HCT116 (cell line): ENCODE measurements around the gene ITM2C. TPM values are rescaled to one million over a fixed set of nuclear protein-coding genes. Genes with fewer than 3 reads are reported as not detected.

Experiments
- ATAC-seq: fragments of 200-7000 bp; cut with Tn5 transposase; 2 replicates; pipeline ENCODE4 v1.9.1; 2020; ENCODE audit warnings: mild to moderate bottlenecking, moderate library complexity
- BruUV-seq: library from RNA; stranded (reverse); fragments of 400-500 nt; replicated peaks from 2 replicates; lab custom pipeline; 2021; lab: Mats Ljungman, UMichigan
- CTCF ChIA-PET: fragments of 300-600 bp; sonication (Branson Sonifier 250); formaldehyde crosslinking; loops from one replicate; lab custom pipeline; 2021; ENCODE audit warnings: antibody characterized with exemption; lab: Charles Lee
- POLR2A ChIA-PET: fragments of 300-600, 350-600 bp; sonication (Branson Sonifier 250); formaldehyde crosslinking; loops from one replicate; lab custom pipeline; 2021; ENCODE audit warnings: antibody characterized with exemption; lab: Charles Lee
- RAD21 ChIA-PET, 2 experiments: fragments of 300-600 bp; sonication (Branson Sonifier 250); formaldehyde crosslinking; loops; one replicate each; lab custom pipeline; 2023; ENCODE audit warnings: low total read pairs in 2 of 2; ENCODE audit not compliant: uncharacterized antibody in 2 of 2, unreplicated experiment in 2 of 2, low non-redundant PET in 1 of 2; lab: Charles Lee
- DNase-seq: peaks from one replicate; pipeline ENCODE4 v3.0.0-alpha.2; 2010; ENCODE audit warnings: low read depth, low spot score
- H2AFZ ChIP-seq: fragments of 200-600 bp; shearing (Covaris generic), sonication (generic); 2 replicates; pipeline ENCODE4 v1.6.1; 2017; ENCODE audit warnings: low read depth, mixed run types, mixed read lengths, antibody characterized with exemption, low read length; ENCODE audit not compliant: poor library complexity, severe bottlenecking
- H3K27ac ChIP-seq: 2 replicates; pipeline ENCODE4 v1.5.1; 2012; ENCODE audit warnings: low read depth, low read length
- H3K27me3 ChIP-seq: fragments of 200-600 bp; sonication (generic); 2 replicates; pipeline ENCODE4 v1.6.1; 2016; ENCODE audit warnings: mixed run types, low read length, mixed read lengths; ENCODE audit not compliant: insufficient read depth
- H3K36me3 ChIP-seq, 2 experiments: fragments of 200-500 bp in 1 of 2; fragments of 200-600 bp in 1 of 2; sonication (Bioruptor generic) in 1 of 2; sonication (generic) in 1 of 2; 2 replicates each; pipeline versions ENCODE4 v1.5.1 to v1.6.1; 2014 to 2016; ENCODE audit warnings: low read length in 2 of 2, inconsistent platforms in 1 of 2, mixed read lengths in 1 of 2, mixed run types in 1 of 2; ENCODE audit not compliant: insufficient read depth in 2 of 2, control insufficient read depth in 1 of 2
- H3K4me1 ChIP-seq, 2 experiments: fragments of 200-600 bp in 1 of 2; sonication (generic) in 1 of 2; 2 replicates each; pipeline versions ENCODE4 v1.5.1 to v1.6.1; 2012 to 2017; ENCODE audit warnings: low read length in 2 of 2, inconsistent platforms in 1 of 2, mild to moderate bottlenecking in 1 of 2, mixed read lengths in 1 of 2, mixed run types in 1 of 2, moderate library complexity in 1 of 2; ENCODE audit not compliant: insufficient read depth in 2 of 2, control insufficient read depth in 1 of 2
- H3K4me2 ChIP-seq: fragments of 200-600 bp; sonication (generic); 2 replicates; pipeline ENCODE4 v1.6.1; 2017; ENCODE audit warnings: mixed run types, low read length, mixed read lengths
- H3K4me3 ChIP-seq, 2 experiments: fragments of 200-600 bp in 1 of 2; sonication (generic) in 1 of 2; replicated peaks in 1 of 2; 2 replicates each; pipeline ENCODE4 v1.5.1; 2011 to 2016; ENCODE audit warnings: low read length in 2 of 2, control low read depth in 1 of 2, low read depth in 1 of 2, mild to moderate bottlenecking in 1 of 2, mixed read lengths in 1 of 2, mixed run types in 1 of 2
- H3K79me2 ChIP-seq: fragments of 200-600 bp; sonication (generic); 2 replicates; pipeline ENCODE4 v1.6.1; 2017; ENCODE audit warnings: mild to moderate bottlenecking, mixed run types, low read length, moderate library complexity, mixed read lengths; ENCODE audit not compliant: insufficient read depth
- H3K9ac ChIP-seq: fragments of 200-600 bp; sonication (generic); 2 replicates; pipeline ENCODE4 v1.6.1; 2016; ENCODE audit warnings: low read length, mixed read lengths
- H3K9me2 ChIP-seq: fragments of 200-600 bp; sonication (generic), shearing (Covaris generic); 2 replicates; pipeline ENCODE4 v1.6.1; 2017; ENCODE audit warnings: mixed run types, mild to moderate bottlenecking, moderate library complexity; ENCODE audit not compliant: insufficient read depth
- H3K9me3 ChIP-seq, 2 experiments: fragments of 200-500 bp in 1 of 2; fragments of 200-600 bp in 1 of 2; sonication (Bioruptor generic) in 1 of 2; sonication (generic) in 1 of 2; 2 replicates each; pipeline ENCODE4 v1.6.1; 2014 to 2017; ENCODE audit warnings: low read length in 2 of 2, mixed read lengths in 2 of 2, inconsistent platforms in 1 of 2, low read depth in 1 of 2, mild to moderate bottlenecking in 1 of 2, mixed run types in 1 of 2, moderate library complexity in 1 of 2; ENCODE audit not compliant: control insufficient read depth in 1 of 2, insufficient read depth in 1 of 2
- H4K20me1 ChIP-seq: fragments of 200-600 bp; sonication (generic), shearing (Covaris generic); 2 replicates; pipeline ENCODE4 v1.6.1; 2017; ENCODE audit warnings: mixed run types, mild to moderate bottlenecking, moderate library complexity; ENCODE audit not compliant: insufficient read depth
- CBX3 ChIP-seq: IDR thresholded peaks from 2 replicates; pipeline ENCODE4 v1.6.1; 2012; ENCODE audit warnings: low read depth
- CEBPB ChIP-seq: IDR thresholded peaks from 2 replicates; pipeline ENCODE4 v1.6.1; 2012; ENCODE audit warnings: low read depth
- EGR1 ChIP-seq: IDR thresholded peaks from 2 replicates; pipeline ENCODE4 v1.6.1; 2012; ENCODE audit warnings: low read depth
- ELF1 ChIP-seq: IDR thresholded peaks from 2 replicates; pipeline ENCODE4 v1.6.1; 2012; ENCODE audit warnings: low read depth, borderline replicate concordance
- EZH2 ChIP-seq: fragments of 200-600 bp; sonication (generic); IDR thresholded peaks from 2 replicates; pipeline ENCODE4 v1.6.1; 2017; ENCODE audit warnings: antibody characterized with exemption, mixed run types
- JUND ChIP-seq: IDR thresholded peaks from 2 replicates; pipeline ENCODE4 v1.6.1; 2012
- POLR2A ChIP-seq: IDR thresholded peaks from 2 replicates; pipeline ENCODE4 v1.7.0; 2011; ENCODE audit warnings: borderline replicate concordance; ENCODE audit not compliant: insufficient read depth, insufficient read length; ENCODE audit errors: extremely low read depth
- POLR2AphosphoS5 ChIP-seq: IDR thresholded peaks from 2 replicates; pipeline ENCODE4 v1.6.1; 2011; ENCODE audit warnings: mild to moderate bottlenecking, low read depth, low read length, moderate library complexity
- RAD21 ChIP-seq: IDR thresholded peaks from 2 replicates; pipeline ENCODE4 v1.6.1; 2012; ENCODE audit warnings: low read depth, mild to moderate bottlenecking
- SIN3A ChIP-seq: IDR thresholded peaks from 2 replicates; pipeline ENCODE4 v1.6.1; 2012; ENCODE audit warnings: low read depth
- SRF ChIP-seq: IDR thresholded peaks from 2 replicates; pipeline ENCODE4 v1.6.1; 2012; ENCODE audit warnings: low read depth
- YY1 ChIP-seq: IDR thresholded peaks from 2 replicates; pipeline ENCODE4 v1.6.1; 2011; ENCODE audit warnings: low read length, low read depth, moderate library complexity, mild to moderate bottlenecking; ENCODE audit not compliant: insufficient replicate concordance; ENCODE audit errors: extremely low read depth
- ZFX ChIP-seq: fragments of 450-650 bp; IDR thresholded peaks from 2 replicates; pipeline ENCODE4 v1.6.1; 2017
- ZNF274 ChIP-seq: fragments of 200-500 bp; sonication (Bioruptor generic); IDR thresholded peaks from 2 replicates; pipeline ENCODE4 v1.6.1; 2014; ENCODE audit warnings: mild to moderate bottlenecking, low read depth, low read length, inconsistent platforms
- intact Hi-C: fragments of 100-400 bp; cut with micrococcal nuclease; formaldehyde crosslinking; loops from 2 replicates; pipeline ENCODE4 v1.10.0; 2022
- total RNA-seq: library from RNA; stranded (reverse); gene quantifications from one replicate; pipeline ENCODE4 v1.2.1, GENCODE V29; 2021; ENCODE audit not compliant: unreplicated experiment
- TF ChIP-seq, protein P1 (sequence below): IDR thresholded peaks from 2 replicates; pipeline ENCODE4 v1.6.1; 2012
- TF ChIP-seq, protein P2 (sequence below): IDR thresholded peaks from 2 replicates; pipeline ENCODE4 v1.6.1; 2011; ENCODE audit warnings: mild to moderate bottlenecking, low read length, moderate library complexity; ENCODE audit not compliant: insufficient replicate concordance; ENCODE audit errors: extremely low read depth
- TF ChIP-seq, protein P3 (sequence below): IDR thresholded peaks from 2 replicates; pipeline ENCODE4 v1.6.1; 2012; ENCODE audit warnings: low read depth
- TF ChIP-seq, protein P4 (sequence below): IDR thresholded peaks from 2 replicates; pipeline ENCODE4 v1.6.1; 2012

The ITM2C gene
- total RNA-seq, 1 experiment from 2014 or later, result 117 TPM

DNA sequence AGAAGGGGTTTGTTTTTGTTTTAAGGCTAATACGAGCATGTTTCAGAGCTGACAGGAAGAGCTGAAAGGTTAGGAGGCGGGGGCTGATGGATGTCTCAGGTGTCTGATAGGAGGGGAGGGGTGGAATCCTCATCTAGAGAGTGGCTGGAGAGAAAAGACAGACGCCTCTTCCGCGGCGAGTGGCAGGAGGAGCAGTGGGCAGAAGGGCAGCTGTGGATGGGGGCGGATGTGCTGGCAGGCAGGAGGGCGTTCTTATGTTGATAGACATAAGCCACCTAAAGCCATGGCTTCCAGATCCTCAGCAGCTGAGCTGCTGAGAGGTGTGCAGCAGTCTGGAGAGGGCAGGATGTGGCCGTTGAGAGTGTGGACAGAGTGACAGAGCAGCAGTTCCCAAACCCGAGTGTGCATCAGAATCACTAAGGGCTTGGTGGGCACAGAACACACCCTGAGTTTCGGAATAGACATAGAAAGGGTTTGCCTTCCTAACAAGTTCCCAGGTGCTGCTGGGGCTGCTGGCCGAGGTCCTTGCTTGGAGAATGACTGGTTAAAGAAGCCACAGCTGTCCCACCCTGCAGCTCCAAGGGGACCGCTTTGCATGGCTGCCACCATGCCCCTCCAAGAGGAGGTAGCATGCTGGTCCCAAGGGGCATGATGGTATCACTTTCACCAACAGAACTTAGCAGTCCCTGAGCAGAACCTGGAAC is 3.0 kb upstream of the ITM2C start:
- H3K4me1 ChIP-seq, result peaks cover 16 to 27% of the 10 kb centered on the region in 2 experiments; a peak in 3 of 4 replicates

More for the DNA sequence above, 3.0 kb upstream of the ITM2C start:
- no peak overlapping the region for H3K9ac ChIP-seq
- DNase-seq (no peak), ATAC-seq (no peak)
- no peaks in the 10 kb centered on the region for H3K27me3 ChIP-seq
- no peak overlapping the region for H3K4me3 ChIP-seq
- no peaks in the 10 kb centered on the region for H3K9me3 ChIP-seq
- intact Hi-C loops, result no loop called here
- no peak overlapping the region for H3K4me2 ChIP-seq
- no TSS peak for BruUV-seq
- TF ChIP-seq POLR2A (no peak), YY1 (no peak), CBX3 (no peak), POLR2AphosphoS5 (no peak), EGR1 (no peak), ZFX (no peak), RAD21 (no peak), CEBPB (no peak), SIN3A (no peak), SRF (no peak), EZH2 (no peak), ELF1 (no peak), JUND (no peak), ZNF274 (no peak)
- TF ChIP-seq, protein P1, sequence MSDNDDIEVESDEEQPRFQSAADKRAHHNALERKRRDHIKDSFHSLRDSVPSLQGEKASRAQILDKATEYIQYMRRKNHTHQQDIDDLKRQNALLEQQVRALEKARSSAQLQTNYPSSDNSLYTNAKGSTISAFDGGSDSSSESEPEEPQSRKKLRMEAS, result no peak
- TF ChIP-seq, protein P2, sequence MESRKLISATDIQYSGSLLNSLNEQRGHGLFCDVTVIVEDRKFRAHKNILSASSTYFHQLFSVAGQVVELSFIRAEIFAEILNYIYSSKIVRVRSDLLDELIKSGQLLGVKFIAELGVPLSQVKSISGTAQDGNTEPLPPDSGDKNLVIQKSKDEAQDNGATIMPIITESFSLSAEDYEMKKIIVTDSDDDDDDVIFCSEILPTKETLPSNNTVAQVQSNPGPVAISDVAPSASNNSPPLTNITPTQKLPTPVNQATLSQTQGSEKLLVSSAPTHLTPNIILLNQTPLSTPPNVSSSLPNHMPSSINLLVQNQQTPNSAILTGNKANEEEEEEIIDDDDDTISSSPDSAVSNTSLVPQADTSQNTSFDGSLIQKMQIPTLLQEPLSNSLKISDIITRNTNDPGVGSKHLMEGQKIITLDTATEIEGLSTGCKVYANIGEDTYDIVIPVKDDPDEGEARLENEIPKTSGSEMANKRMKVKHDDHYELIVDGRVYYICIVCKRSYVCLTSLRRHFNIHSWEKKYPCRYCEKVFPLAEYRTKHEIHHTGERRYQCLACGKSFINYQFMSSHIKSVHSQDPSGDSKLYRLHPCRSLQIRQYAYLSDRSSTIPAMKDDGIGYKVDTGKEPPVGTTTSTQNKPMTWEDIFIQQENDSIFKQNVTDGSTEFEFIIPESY, result no peak
- TF ChIP-seq, protein P3, sequence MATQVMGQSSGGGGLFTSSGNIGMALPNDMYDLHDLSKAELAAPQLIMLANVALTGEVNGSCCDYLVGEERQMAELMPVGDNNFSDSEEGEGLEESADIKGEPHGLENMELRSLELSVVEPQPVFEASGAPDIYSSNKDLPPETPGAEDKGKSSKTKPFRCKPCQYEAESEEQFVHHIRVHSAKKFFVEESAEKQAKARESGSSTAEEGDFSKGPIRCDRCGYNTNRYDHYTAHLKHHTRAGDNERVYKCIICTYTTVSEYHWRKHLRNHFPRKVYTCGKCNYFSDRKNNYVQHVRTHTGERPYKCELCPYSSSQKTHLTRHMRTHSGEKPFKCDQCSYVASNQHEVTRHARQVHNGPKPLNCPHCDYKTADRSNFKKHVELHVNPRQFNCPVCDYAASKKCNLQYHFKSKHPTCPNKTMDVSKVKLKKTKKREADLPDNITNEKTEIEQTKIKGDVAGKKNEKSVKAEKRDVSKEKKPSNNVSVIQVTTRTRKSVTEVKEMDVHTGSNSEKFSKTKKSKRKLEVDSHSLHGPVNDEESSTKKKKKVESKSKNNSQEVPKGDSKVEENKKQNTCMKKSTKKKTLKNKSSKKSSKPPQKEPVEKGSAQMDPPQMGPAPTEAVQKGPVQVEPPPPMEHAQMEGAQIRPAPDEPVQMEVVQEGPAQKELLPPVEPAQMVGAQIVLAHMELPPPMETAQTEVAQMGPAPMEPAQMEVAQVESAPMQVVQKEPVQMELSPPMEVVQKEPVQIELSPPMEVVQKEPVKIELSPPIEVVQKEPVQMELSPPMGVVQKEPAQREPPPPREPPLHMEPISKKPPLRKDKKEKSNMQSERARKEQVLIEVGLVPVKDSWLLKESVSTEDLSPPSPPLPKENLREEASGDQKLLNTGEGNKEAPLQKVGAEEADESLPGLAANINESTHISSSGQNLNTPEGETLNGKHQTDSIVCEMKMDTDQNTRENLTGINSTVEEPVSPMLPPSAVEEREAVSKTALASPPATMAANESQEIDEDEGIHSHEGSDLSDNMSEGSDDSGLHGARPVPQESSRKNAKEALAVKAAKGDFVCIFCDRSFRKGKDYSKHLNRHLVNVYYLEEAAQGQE, result no peak
- TF ChIP-seq, protein P4, sequence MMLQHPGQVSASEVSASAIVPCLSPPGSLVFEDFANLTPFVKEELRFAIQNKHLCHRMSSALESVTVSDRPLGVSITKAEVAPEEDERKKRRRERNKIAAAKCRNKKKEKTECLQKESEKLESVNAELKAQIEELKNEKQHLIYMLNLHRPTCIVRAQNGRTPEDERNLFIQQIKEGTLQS, result no peak
- RAD21 ChIA-PET, result no interaction called here
- POLR2A ChIA-PET, result no interaction called here
- H3K79me2 ChIP-seq, result peaks cover 6% of the 10 kb centered on the region; the same call in 1 of the 2 replicates
- no peak overlapping the region for H2AFZ ChIP-seq
- H3K27ac ChIP-seq, result no peak overlapping the region
- H3K9me2 ChIP-seq, result no peaks in the 10 kb centered on the region
- H3K36me3 ChIP-seq, result no peaks in the 10 kb centered on the region
- CTCF ChIA-PET, result interaction anchor here (0.8 to 1.1 kb wide), 3 partner anchors 9 to 14 kb away, joined by 3 to 4 read pairs (median 3); no protein-coding TSS in a partner anchor
- no peaks in the 10 kb centered on the region for H4K20me1 ChIP-seq
